HG02884 (cell line): ENCODE results near the gene BET1L.
"Not testable (repeated sequence)": the region's sequence is repeated elsewhere in the genome, so short reads cannot be mapped to it uniquely, and the experiment has no call there.

Experiments
- ATAC-seq: cut with Tn5 transposase; IDR thresholded peaks from one replicate; pipeline ENCODE4 v1.9.1; 2021; ENCODE audit warnings: mild to moderate bottlenecking, moderate library complexity; ENCODE audit not compliant: unreplicated experiment

BET1L gene

GRCh38 chr11:197741-198235 lies 9.4 kb downstream of the BET1L start:
- no peak for ATAC-seq

GRCh38 chr11:196786-197731 lies 10.1 kb downstream of the BET1L start:
- ATAC-seq = no peak

- not testable (repeated sequence) for ATAC-seq
These were observed 13.7 kb downstream of the BET1L start for GRCh38 chr11:193481-193880.

- not testable (repeated sequence) for ATAC-seq
These were observed 14.5 kb downstream of the BET1L start, which contains the start of gene SCGB1C1 for GRCh38 chr11:192674-193128. Gene SCGB1C1 (plus strand): TSS chr11:193078. CDS start chr11:193100, 22 bp downstream.

GRCh38 chr11:191490-192478 lies 15.4 kb downstream of the BET1L start:
- ATAC-seq = not testable (repeated sequence)

GRCh38 chr11:190546-190945 lies 16.7 kb downstream of the BET1L start:
- ATAC-seq = not testable (repeated sequence)

GRCh38 chr11:189843-190311 lies 17.3 kb downstream of the BET1L start:
- ATAC-seq = peak; percentile 63

GRCh38 chr11:189200-189783 lies 17.9 kb downstream of the BET1L start:
- not testable (repeated sequence) for ATAC-seq

- not testable (repeated sequence) for ATAC-seq
These were observed 27.0 kb downstream of the BET1L start for GRCh38 chr11:180242-180641.
